NCI-H1417 treated with DMSO at 0.1 percent for 48 hours (cell line): Measurements from ENCODE around the gene WNT2B.
A peak's percentile ranks its signal among the peaks of the same experiment; 100 is the strongest.
"Not testable (repeated sequence)": the region's sequence is repeated elsewhere in the genome, so short reads cannot be mapped to it uniquely, and the experiment has no call there.

Experiments used
- DNase-seq: peaks from one replicate; lab custom pipeline; 2025; lab: John Stamatoyannopoulos, UW

Gene WNT2B

GRCh38 chr1:112508278-112509004 lies at the start of gene WNT2B:
TSS of gene WNT2B (plus strand) at chr1:112508965. CDS start at chr1:112509263, 298 bp downstream.
- DNase-seq = no peak

- no peak for DNase-seq
These were observed 48.1 kb upstream of the WNT2B start for GRCh38 chr1:112460615-112461014.

GRCh38 chr1:112461200-112461871 lies 47.4 kb upstream of the WNT2B start:
- DNase-seq = no peak

GRCh38 chr1:112462953-112463279 lies 45.8 kb upstream of the WNT2B start:
- no peak for DNase-seq

GRCh38 chr1:112464501-112464900 lies 44.3 kb upstream of the WNT2B start:
- no peak for DNase-seq

GRCh38 chr1:112465122-112465521 lies 43.6 kb upstream of the WNT2B start:
- DNase-seq = no peak

GRCh38 chr1:112466078-112466660 lies 42.6 kb upstream of the WNT2B start:
- DNase-seq = peak; percentile 66

GRCh38 chr1:112470324-112470723 lies 38.4 kb upstream of the WNT2B start:
- not testable (repeated sequence) for DNase-seq

GRCh38 chr1:112470966-112471365 lies 37.8 kb upstream of the WNT2B start:
- DNase-seq = no peak

GRCh38 chr1:112472142-112472541 lies 36.6 kb upstream of the WNT2B start:
- DNase-seq = no peak

- DNase-seq = no peak
These were observed 31.2 kb upstream of the WNT2B start for GRCh38 chr1:112477550-112477949.

- DNase-seq = no peak
These were observed 30.5 kb upstream of the WNT2B start for GRCh38 chr1:112478314-112478713.

- DNase-seq = not testable (repeated sequence)
These were observed 22.7 kb upstream of the WNT2B start for GRCh38 chr1:112486063-112486462.

GRCh38 chr1:112487686-112488085 lies 21.1 kb upstream of the WNT2B start:
- not testable (repeated sequence) for DNase-seq

GRCh38 chr1:112488141-112488540 lies 20.6 kb upstream of the WNT2B start:
- no peak for DNase-seq

GRCh38 chr1:112492076-112492475 lies 16.7 kb upstream of the WNT2B start:
- DNase-seq = no peak

GRCh38 chr1:112493351-112493750 lies 15.4 kb upstream of the WNT2B start:
- no peak for DNase-seq

- no peak for DNase-seq
These were observed 12.5 kb upstream of the WNT2B start for GRCh38 chr1:112496290-112496689.

- no peak for DNase-seq
These were observed 6.7 kb upstream of the WNT2B start for GRCh38 chr1:112501810-112502641.

- DNase-seq = no peak
These were observed 5.9 kb upstream of the WNT2B start for GRCh38 chr1:112502826-112503225.

GRCh38 chr1:112504001-112504660 lies 4.6 kb upstream of the WNT2B start:
- DNase-seq = no peak
